ENCODE results near the gene TMEM150A.

DNA sequence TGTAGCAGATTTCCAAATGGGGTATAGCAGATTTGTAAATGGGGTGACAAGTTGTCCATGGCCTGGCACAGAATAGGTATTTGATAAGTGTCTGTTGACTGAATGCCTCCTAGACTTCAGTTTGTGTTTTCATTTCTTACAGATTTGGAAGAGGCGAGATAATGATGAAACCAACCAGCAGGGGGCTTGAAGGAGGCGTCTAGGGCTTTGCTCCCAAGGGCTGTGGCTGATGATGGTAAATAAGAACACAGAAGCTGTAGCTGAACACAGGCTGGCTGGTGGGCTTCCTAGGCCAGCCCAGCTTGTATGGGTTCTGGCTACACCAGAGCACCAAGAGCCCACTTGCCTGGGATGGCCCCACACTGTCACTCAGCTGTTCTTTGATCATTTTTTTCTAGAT is 46.1 kb upstream of the TMEM150A start:
- TF ChIP-seq CTCF (IDR thresholded peaks at IDR 0.05) = peak in 1 of 4 experiments; percentile 9
- no peak for TF ChIP-seq POLR2A (IDR thresholded peaks at IDR 0.05)

Data from sigmoid colon (tissue), 3 donors.